Keratinocyte (primary cell): Measurements from ENCODE around the gene IFI35.

Experiments used
- CTCF ChIP-seq, 3 experiments: IDR thresholded peaks in 1 of 3; conservative IDR thresholded peaks in 1 of 3; optimal IDR thresholded peaks in 1 of 3; 2 replicates in 2 of 3; 3 replicates in 1 of 3; pipeline versions ENCODE3 to v1.5.1; 2011; ENCODE audit warnings: low read length in 3 of 3, mild to moderate bottlenecking in 3 of 3, moderate library complexity in 2 of 3, control low read depth in 1 of 3, inconsistent platforms in 1 of 3; ENCODE audit not compliant: insufficient read depth in 2 of 3; ENCODE audit errors: extremely low read depth in 1 of 3
- EZH2 ChIP-seq: IDR thresholded peaks from one replicate; pipeline ENCODE4 v1.6.1; 2012; ENCODE audit warnings: inconsistent platforms, mild to moderate bottlenecking, low read length, moderate library complexity

- no peak for TF ChIP-seq CTCF (optimal IDR thresholded peaks at IDR 0.05 in 1 of 3, IDR thresholded peaks at IDR 0.05 in 1 of 3, conservative IDR thresholded peaks at IDR 0.05 in 1 of 3; ENCODE audit: extremely low read depth in 1 of 3, insufficient read depth in 2 of 3, low read length in 3 of 3)
- TF ChIP-seq EZH2: no peak
These were observed 56.5 kb downstream of the IFI35 start for GRCh38 chr17:43062984-43063638.
